Measurements from ENCODE around the gene SEMA4D.

Gene SEMA4D

DNA sequence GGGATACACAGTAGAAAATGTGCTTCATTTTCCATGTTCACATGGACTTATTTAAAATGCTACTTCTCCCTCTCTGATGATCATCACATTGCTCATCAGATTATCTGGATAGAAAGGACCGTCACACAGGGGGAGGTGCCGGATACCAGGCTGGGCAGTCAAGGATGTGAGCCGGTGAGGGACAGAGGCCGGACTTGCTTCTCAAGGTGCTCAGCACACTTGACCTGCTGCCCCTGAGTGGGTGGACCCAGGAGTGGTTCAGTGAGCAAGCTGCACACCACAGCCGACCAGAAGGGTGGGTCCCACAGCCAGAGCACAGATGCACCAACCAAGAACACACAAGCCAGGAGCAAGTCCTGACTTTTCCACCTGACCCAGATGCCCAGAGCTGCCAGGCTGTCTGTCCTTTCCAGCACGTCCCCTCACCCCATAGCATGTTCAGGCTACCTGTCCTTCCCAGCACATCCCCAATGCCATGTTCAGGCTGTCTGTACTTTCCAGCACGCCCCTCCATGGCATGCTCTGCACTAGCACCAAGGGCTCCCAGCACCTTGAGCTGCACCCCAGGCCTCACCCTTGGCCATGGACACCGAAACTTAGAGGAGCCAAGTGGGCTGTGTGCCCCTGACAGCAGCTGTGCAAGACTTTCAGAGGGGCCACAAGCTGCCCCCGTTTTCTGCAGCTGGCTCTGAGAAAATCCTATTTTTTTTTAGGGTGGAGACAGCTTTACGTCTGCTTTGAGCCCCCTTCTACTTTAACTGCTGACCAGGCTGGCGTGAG is 101.8 kb downstream of the SEMA4D start:
- in situ Hi-C loops (cut with HindIII; ENCODE audit: low sequenced_read_pairs) = no loop called here

DNA sequence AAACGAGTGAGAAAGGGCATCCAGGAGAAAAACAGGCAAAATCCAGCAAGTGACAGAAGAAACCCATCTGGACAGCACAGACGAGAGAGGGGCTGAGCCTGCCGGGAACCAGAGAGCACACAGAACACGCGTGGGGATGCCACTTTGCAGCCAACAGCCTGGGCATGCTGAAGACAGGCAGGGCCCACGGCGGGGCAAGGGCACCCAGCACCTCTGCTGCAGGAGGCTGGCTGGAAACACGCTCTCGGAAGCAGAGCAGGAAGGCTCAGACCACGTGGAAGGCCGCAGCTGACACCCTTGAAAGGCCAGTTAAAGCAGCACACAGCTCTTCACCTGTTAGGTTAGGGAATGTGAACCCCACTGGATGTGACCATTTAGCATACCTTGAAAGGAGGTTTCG is 103.5 kb downstream of the SEMA4D start:
- in situ Hi-C loops (cut with HindIII; ENCODE audit: low sequenced_read_pairs) = no loop called here

DNA sequence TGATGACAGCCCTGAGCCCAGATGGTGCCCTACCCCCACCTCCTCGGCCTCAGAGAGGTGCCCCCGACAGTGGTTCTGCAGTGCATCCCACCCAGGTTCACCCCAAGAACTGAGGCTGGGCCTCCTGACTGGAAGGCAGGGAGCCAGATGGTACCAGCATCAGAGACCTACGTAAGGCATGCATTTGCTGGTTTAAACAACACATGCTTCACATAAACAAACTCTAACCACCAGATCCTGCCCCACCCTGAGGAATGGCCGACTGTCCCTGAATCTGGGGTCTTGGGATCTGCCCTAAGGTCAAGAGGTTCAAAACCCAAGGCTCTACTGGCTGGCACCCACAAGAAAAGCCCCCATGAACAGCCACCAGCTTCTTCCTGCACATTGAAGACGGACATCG is 106.3 kb downstream of the SEMA4D start:
- in situ Hi-C loops (cut with HindIII; ENCODE audit: low sequenced_read_pairs) = no loop called here

DNA sequence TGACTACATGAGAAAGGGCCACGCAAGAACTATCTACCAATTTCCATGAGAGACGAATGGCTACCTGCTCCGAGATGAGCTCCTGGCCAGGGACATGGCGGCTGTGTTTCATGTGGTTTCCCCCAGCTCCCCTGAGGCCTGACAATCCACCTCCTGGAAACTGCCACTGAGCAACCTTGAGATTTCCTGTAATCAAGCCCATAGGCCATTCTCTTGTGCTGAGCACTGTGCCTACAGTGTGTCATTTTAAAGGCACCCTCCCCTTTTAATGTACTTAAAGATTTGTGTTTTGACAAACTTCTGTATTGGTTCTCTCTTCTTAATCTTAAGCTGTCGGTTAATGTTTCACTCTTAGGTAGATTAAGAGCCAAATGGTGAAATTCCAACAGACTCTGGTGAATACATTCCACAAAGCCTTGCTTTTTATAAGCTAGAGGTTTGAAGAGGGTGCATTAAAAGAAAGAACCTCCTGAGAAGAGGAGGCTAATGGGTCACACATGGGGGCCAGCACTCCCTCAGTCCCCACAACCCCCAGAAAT is 107.3 kb downstream of the SEMA4D start:
- in situ Hi-C loops (cut with HindIII; ENCODE audit: low sequenced_read_pairs) = no loop called here

DNA sequence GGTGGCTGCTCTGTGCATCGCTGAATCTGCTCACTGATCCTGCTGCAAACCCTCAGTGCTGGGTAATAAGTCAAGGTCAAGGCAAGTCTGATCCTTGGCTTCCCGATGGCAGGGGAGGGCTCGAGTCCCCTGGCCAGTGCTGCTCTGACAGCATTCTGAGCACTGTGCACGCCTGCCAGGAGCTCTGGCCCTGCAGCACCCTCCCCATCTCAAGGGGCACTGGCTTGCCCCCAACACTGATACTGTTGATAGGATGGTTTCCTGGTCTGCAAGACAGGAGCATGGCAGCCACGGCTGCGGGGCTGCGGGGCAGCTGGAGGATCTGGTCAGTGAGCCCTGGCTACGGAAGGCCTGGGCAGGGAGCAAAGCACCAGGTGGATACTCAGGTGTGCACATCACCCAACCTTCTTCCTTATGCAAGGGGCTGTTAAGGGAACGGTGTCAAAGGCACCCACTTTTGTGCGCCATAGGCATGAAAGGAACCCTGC is 107.8 kb downstream of the SEMA4D start:
- in situ Hi-C loops (cut with HindIII; ENCODE audit: low sequenced_read_pairs) = no loop called here

DNA sequence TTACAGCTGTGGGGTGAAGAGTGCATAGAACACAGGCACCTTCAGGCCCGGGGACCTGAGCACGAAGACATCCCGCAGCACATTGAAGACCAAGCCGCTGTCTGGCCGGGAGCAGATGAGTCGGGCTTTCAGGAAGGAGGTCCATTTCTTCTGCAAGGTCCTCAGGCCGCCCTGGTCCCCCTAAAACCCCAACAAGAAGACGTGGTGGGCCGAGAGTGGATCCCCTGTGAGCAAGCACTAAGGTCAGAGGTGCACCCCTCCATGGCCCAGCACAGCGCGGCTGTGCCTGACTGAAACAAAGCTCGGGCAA is 109.1 kb downstream of the SEMA4D start:
- in situ Hi-C loops (cut with HindIII; ENCODE audit: low sequenced_read_pairs) = no loop called here

DNA sequence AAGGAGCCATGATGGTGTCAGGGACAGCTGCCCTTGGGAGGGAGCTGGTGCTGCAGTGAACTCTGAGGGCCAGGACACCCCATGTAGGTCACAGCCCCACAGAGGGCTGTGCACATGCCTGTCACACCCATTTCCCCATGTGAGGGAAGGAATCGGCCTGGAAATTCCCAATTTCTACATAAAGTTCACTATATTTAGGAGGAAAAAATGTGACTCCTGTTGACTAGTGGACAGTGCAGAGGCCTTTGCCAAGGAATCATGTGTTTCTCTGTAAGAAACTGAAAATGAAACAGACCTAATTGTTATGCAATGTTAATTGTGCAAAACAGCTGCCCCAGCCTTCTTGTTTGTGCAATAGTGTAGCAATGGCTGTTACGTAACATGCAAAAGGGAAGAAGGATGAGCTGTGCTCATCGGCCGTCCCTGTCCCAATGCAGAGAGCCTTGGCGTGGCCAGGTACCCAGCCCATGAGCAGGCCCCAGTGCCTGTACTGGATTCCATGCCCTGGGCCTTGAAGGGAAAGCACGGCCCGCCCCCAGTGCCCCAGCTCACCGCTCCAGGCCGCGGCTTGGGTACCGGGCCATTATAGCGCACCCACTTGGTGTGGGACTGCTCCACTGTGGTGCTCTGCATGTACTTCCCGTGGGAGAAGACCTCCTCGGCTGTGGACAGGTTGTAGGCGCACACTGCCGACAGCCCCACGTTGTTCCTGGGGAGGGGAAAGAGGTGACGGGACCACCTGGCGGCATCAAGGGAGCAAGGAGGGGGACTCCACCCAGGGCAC is 109.6 kb downstream of the SEMA4D start:
- in situ Hi-C loops (cut with HindIII; ENCODE audit: low sequenced_read_pairs) = no loop called here

DNA sequence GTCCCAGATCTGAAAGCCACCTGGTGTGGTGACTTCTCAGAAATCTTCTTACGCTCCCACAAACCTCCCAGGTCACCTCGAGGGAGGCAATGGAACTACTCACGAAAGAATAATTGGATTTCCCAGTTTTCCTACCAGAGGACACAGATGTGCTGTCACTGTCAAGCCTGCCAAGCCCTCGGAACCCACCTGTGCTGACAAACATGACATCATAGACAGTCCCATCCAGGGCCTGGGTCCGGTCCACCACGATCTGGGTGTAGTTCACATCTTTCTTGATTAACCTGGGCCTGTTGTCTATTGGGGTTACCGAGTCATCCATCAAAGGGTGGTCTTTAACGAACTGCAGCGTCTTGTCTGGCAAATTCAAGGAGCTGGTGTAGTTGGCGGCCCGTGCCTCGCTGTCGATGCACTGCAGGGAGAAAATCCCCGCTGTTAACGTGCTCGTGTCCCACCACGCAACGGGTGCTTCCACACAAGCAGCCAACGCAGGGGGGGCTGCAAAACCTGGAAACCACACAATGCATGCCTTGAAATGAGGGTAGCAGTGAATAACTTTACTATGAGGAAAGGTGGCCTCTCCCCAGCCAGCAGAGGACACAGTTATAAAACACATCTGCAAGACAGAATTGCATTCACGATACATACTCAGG is 110.6 kb downstream of the SEMA4D start:
- in situ Hi-C loops (cut with HindIII; ENCODE audit: low sequenced_read_pairs) = no loop called here

DNA sequence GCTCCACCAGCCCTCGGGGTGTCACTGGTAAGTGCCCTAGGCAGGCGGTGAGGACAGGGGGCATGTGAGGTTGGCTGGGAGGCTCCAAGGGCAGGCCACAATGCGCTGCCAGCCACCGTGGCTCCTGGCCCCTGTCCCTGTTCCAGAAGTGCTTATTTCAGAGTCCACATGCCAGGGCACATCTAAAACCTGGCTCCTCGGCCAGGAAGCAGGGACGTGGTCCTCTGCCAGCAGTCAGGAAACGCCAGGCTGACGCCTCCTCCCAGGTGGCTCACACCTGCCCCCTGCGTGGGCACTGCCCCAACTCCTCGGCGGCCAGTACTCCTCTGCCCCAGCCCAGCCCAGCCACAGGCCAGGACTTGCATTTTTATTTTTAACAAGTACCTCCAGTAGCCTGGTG is 111.1 kb downstream of the SEMA4D start:
- in situ Hi-C loops (cut with HindIII; ENCODE audit: low sequenced_read_pairs) = no loop called here

DNA sequence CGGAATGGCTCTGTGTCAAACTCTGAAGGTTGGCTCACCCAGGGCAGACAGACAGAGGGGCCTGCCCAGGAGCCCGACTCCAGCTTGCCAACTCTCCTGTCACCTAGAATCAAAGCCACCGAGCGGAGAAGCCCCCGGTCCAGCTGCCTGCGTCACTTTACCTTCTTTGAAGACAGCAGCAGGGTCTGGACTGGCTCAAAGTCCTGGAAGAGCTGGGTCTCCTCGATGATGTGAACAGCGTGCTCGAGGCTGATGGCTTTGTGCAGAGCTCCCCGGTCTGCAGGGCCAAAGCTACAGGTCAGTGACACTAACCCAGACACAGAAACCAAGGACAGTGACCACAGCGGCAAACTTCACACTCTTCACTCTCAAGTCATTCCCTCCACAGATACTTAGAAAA is 111.7 kb downstream of the SEMA4D start:
- in situ Hi-C loops (cut with HindIII; ENCODE audit: low sequenced_read_pairs) = no loop called here

DNA sequence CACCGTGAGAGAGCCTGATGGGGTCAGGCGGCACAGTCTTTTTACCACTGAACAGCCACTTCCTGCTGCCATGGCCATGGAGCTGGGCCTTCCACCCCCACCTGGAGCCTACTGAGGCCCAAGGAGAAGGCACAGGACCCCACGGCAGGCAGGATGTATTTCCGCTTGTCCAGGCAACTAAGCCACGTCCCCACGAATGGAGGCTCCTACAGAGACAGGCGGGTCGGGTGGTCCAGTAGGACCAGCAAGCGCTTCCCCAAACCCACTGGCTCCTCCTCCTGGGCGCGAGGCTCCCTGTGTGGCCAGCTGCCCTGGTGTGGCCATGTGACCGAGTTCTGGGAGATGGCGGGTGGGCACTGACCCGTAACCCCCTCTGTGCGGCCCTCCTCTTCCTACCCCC is 113.1 kb downstream of the SEMA4D start:
- in situ Hi-C loops (cut with HindIII; ENCODE audit: low sequenced_read_pairs) = no loop called here

DNA sequence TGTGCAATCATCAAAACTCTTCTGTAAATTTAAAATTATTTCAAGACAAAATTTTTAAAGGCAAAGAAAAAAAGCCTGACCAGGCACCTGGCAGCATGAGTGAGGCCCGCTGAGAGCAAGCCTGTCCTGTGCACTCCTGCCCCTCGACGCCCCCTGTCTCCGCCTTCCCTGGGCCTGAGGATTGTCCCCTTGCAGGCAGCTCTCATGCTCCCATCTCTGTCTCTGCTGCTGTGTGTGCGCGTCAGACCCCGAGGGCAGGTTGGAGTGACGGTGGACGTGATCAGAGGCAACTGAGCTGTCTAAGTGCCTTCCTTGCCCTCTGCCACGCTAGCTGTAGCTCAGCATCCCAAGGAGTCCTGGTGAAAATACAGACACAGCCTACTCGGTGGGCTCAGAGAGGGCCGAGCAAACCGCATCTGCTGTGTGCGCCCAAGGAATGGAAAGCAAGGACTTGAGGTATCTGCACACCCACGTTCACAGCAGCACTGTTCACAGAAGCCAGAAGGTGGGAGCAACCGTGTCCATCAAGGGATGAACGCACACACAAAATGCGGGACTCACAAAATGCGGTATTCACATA is 114.1 kb downstream of the SEMA4D start:
- in situ Hi-C loops (cut with HindIII; ENCODE audit: low sequenced_read_pairs) = no loop called here

DNA sequence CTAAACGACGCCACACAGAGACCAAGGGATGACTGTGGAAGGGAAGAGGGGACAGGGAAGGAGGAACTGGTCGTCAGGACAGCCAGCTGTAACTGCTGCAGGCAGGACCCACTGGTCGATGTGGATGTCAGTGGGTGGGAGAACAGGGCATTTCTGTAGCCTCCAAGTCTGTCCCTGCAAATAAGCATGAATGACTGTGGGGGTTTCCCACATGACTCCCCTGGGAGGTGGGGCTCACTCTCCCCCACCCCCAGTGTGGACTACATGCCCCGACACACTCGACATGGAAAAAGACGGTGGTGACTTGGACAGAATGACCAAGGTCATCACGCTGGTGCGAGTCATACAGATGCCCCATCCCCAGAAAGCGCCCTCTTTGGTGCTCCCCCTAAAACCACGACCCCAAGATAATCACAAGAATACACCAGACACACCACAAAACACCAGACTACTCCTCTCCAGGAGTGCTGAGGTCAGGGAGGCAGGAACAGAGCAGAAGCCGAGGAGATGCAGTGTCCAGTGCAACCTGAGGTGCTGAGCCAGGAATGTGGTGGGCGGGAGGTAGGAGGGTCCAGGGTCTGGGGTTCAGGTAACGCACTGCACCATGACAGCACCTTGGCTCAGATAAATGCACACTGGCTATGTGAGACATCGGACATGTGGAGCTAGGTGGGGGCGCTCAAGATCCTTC is 114.7 kb downstream of the SEMA4D start:
- in situ Hi-C loops (cut with HindIII; ENCODE audit: low sequenced_read_pairs) = no loop called here

DNA sequence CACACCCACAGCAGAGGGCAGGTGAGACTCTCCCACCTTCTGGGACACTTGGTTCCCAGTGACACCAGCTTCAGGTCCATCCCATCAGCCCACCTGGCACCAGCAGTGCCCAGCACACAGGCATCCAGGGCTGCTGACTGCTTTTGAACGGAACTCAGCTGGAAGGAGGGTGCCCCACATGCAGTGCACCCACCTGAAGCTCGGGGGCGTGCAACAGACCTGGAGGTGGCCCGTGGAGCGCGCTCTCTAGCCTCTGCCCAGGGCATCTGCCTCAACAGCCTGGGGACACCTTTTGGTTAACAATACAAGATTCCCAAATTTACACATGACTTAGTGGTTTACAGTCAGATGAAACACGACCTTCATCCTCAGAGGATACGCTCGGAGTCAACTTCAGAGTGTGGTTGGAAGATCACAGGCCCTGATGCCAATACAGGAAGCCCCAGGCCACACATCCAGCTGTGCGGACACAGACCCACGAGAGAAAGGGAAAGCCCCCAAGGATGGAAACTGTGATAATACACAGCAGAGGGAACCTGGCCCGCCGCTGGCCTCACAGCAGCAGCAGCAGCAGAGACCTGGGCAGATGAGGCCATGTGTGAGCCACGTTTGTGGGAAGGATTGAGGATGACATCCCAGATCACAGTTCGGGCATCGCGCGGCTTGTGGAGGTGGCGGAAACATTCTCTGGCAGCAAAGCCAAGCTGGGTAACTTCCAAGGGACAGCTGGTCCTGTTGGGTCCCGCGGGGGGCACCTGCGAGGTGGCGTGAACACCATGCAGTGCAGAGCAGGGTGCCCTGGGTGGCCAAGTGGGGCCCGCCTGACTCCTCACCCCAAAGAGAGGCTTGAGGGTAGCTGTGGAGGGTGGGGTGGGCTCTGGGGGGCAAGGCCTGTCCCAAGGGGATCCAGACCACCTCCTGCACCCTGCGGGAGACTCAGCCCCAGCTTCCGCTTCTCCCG is 115.6 kb downstream of the SEMA4D start:
- in situ Hi-C loops (cut with HindIII; ENCODE audit: low sequenced_read_pairs) = no loop called here

DNA sequence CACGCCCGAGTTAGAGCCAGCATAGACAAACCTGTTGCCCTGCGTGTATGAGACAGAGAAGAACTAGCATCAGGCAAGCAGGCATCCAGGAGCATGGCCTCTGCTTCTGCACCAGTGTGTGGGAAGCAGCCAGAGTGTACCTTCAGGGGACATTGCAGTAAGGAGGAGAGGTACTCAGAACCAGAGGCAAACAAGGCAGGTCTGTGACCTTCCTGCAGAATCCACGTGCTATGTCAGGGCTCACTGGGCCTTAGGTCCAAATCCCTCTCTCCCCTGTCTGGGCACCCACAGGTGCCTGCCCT is 116.7 kb downstream of the SEMA4D start:
- in situ Hi-C loops (cut with HindIII; ENCODE audit: low sequenced_read_pairs) = no loop called here

DNA sequence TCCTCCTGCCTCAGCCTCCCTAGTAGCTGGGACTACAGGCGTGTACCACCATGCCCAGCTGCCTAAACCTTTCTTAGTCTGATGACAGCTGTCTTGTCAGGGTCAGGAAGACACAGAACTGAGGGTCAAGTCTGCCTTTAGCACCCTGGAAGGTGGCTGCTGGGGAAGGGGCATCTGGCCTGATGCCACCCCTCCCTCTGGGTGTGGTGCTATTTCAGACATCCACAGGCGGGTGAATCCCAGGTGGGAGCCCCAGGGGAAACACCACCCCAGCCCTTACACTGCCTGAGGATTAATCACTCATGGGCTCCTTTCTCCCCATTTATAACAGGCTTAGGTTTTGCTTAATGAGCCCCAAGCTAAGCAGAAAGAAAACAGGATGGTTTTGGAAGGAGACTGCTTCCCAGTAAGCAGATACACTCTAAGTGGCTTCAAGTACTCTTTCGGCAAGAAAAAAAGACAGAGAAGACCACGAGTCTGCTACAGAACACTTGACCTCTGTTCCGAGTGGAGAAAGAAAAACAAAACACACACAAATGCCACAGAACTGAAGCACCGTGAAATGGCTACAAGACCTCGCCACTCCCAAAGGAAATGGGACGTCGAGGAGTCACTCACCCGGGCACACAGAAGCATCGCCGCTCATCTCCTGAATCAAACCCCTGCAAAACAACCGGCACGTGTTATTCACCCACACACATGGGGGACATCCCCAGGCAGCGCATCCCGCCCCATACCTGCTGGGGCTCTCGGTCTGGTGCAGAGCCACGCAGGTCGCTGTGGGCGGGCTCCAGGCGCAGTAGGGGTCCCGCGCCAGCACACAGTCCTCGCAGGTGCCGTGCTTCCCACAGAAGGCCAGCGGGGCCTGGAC is 117.2 kb downstream of the SEMA4D start:
- in situ Hi-C loops (cut with HindIII; ENCODE audit: low sequenced_read_pairs) = no loop called here

DNA sequence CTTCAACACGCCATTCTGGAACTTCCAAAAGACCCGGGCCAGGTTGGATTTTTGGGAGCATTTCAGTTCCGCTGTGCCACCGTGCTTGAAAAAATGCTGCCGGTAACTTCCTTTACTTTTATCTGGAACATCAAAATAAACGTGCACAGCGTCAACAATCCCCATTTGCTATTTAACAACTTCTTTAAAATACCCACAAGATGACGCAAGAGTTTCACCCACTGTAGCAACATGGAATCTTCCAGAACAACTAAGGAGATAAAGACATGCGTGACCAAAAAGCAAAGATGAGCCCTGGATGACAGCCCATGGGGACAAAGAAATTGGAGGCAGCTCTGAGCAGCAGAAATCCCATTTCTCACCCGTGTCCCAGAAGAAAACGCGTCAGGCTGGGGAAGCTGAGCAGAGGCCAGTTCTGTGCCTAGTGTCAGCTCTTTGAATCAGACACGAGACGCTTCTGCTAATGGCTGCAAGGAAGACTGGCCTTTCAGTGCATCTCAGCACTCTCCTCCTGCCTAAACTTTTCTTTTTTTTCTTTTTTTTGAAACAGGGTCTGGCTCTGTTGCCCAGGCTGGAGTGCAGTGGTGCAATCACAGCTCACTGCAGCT is 118.3 kb downstream of the SEMA4D start:
- in situ Hi-C loops (cut with HindIII; ENCODE audit: low sequenced_read_pairs) = loop anchor here (10.0 kb wide), 1 partner anchor 65 kb away; the partner anchor contains the start of genes CKS2 and SECISBP2

DNA sequence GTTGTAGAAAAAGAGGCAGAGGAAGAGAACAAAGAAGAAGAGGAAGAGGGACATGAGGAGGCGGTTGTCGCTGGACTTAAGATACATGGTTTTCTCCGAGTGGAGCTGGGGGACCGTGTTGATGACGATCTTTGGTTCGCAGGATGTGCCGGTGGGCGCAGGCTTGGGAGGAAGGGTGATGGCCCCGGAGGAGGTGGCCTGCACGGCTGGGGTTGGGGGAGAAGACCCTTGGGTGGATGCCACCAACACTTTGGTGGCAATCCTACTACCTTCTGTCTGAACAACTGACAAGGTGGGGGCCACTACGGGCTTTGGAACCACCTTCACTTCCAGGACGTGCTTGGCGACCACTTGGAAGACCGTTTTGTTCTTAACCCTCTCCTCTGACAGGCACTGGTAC is 118.9 kb downstream of the SEMA4D start:
- in situ Hi-C loops (cut with HindIII; ENCODE audit: low sequenced_read_pairs) = loop anchor here (10.0 kb wide), 1 partner anchor 64 kb away; the partner anchor contains the start of genes CKS2 and SECISBP2
